OCI-LY3 (cell line): Measurements from ENCODE around the gene RAB24.

ENCODE experiments used
- CTCF ChIP-seq: fragments of 200-600, 300-600 bp; sonication (generic); IDR thresholded peaks from 2 replicates; pipeline ENCODE4 v1.5.1; 2014; ENCODE audit warnings: antibody characterized with exemption, low read length, low read depth
- EZH2phosphoT487 ChIP-seq: fragments of 200-600 bp; shearing (Covaris generic); IDR thresholded peaks from 2 replicates; pipeline ENCODE4 v1.6.1; 2018; ENCODE audit warnings: antibody characterized with exemption, mixed run types, low read depth

- TF ChIP-seq CTCF (no peak), EZH2phosphoT487 (no peak)
Observed at GRCh38 chr5:177314376-177315342, 11.1 kb upstream of the RAB24 start.
